ELF-1 (cell line): Measurements from ENCODE around the gene ZFP36L2.
A peak's percentile ranks its signal among the peaks of the same experiment; 100 is the strongest.

Experiments
- DNase-seq: peaks from one replicate; pipeline ENCODE4 v3.0.0-alpha.2; 2016; ENCODE audit warnings: low read depth, low spot score

Gene ZFP36L2

GRCh38 chr2:43186679-43187374 lies 39.6 kb downstream of the ZFP36L2 start:
- peak; percentile 94 for DNase-seq

- DNase-seq, result no peak
Observed at GRCh38 chr2:43186321-43186678, 40.1 kb downstream of the ZFP36L2 start.

- DNase-seq, result peak; percentile 54
Observed at GRCh38 chr2:43185146-43185545, 41.3 kb downstream of the ZFP36L2 start.

DNA sequence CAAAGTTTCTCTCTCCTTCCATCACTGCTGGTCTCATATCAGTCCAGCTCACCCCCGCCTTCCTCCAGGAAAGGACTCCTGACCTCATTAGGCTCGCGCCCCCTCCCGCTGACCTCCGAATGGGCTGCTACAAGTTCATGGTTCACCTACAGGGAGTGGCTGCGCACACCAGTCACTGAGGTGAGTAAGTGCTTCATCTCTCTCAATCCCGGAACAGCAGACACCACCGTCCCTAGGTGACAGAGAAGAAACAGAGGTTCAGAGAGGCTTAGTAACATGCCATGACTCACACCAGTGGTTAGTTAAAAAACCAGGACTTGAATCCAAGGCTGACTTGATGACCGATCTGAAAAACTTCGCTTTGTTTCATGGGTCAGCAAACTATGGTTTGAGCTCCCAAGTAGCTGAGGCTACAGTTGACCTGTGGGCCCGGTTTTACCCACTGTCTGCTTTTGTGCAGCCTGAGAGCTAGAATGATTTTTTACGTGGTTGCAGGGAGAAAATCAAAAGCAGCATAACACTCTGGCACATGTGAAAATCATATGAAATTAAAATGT lies 42.0 kb downstream of the ZFP36L2 start:
- peak; percentile 67 for DNase-seq

GRCh38 chr2:43183743-43184142 lies 42.7 kb downstream of the ZFP36L2 start:
- DNase-seq, result peak; percentile 68

DNA sequence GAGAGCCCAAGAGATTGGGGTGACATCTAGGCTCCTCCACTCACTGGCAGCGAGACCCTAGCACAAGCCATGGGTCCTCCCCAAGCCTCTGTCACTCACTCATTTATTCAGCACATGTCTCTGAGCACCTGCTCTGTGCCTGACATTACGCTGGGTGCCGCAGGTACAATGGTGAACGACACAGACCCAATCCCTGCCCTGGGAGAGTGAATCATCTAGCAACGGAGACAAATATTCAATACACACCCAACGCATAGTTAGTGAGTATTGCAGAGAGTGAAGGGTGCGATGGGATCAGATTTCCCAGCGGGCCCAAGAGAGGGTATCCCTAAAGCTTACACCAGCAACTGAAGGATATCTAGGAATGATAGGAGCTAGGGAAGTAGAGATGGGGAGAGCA lies 45.5 kb downstream of the ZFP36L2 start:
- no peak for DNase-seq

GRCh38 chr2:43179942-43180341 lies 46.5 kb downstream of the ZFP36L2 start:
- peak; percentile 45 for DNase-seq

DNA sequence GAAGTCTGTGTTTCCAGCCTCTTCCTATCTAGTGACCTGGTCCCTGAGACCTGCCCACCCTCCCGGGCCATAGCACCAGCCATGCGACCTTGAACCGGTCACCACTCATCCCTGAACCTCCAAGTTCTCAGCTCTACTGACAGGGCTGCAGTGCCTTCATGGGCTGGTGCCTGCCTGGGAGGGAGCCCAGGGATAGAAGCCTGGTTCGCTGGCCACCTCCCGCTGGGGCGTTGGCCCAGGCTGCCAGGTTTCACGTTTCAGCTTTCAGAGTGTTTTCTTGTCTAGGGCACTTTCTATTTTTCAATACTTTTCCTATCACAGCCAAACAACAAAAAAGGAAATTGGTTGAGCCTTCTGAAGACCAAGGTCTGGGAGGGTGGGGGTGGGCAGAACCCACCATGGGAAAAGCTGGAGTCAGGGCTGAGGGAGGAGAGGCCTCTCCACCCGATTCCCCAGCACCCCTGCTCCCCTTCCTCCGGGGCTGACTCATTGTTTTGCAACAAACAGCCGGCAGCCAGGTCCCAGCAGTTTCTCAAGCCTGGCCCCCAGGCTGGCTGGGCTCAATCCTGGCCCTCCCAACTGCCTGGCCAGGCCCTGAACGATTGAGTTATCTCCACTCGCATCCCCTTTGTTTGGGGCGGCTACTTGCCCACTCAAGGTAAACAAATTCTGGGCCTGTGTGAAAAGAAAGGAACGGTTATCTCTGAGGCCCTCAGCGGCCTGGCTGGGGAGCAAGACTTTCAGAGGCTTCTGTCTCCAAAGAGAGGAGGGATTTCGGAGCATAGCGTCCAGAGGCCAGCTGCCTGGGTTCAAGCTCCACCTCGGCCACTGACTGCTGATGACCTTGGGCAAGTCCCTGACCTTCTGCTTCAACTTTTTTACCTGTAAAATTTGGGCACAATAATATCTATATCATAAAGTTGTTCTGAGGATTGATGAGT lies 47.5 kb downstream of the ZFP36L2 start:
- DNase-seq, result peak; percentile 96

DNA sequence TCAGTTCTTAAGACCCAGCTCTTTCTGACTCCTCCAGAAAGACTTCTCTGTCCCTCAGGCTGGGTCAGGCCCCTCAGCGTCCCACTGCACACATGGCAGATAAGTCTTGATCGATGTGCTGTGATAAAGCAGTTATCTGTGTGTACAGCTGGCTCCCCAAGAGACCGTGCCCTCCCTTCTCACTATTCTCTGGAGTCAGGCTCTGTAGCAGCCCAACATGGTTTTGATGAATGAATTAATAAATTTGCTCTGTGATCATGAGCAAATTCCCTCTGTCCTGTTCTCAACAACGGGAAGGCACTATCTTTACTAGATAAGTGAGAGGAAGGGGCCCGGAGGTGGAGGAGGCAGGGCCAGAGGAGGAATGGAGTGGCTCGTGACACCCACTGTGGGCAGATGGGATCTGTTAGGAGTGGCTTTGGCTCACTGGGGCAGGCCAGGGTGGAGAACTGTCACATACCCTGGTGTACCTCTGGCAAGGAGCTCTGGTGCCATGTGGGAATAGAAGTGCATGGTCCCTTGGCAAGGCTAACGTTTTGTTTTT lies 48.3 kb downstream of the ZFP36L2 start:
- no peak for DNase-seq

GRCh38 chr2:43176449-43176848 lies 50.0 kb downstream of the ZFP36L2 start:
- DNase-seq, result no peak

DNA sequence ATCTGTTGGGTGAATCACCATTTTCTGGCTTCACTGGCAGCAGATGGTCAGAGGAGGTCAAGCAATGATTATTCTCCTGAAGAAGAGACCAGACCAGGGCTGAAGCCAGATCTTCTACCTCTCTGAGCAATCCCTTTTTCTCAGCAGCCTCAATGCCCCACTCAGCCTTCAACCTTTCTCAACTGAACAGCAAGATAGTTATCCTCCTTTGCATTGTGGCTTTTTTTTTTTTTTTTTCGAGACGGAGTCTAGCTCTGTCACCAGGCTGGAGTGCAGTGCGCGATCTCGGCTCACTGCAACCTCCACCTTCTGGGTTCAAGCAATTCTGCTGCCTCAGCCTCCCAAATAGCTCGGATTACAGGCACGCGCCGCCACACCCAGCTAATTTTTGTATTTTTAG lies 50.5 kb downstream of the ZFP36L2 start:
- DNase-seq, result no peak

DNA sequence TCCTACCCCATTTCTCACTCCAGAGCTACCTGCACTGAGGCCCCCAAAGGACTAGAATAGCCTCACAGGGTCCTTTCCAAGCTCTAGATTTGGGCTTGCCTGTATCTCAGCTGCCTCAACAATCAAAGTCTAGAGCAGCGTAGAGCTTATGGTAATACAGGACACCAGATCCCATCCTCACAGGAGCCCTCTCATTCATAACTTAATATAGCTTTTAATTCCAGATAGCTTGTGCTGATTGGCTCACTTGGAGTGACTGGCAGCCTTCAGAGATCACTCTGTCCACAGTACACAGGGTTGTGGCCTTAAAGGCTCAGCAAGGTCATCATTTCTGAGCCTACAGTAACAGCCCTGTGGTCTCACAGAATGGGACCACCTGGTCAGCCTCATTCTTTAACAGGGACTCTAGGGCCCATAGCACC lies 51.4 kb downstream of the ZFP36L2 start:
- DNase-seq, result no peak

DNA sequence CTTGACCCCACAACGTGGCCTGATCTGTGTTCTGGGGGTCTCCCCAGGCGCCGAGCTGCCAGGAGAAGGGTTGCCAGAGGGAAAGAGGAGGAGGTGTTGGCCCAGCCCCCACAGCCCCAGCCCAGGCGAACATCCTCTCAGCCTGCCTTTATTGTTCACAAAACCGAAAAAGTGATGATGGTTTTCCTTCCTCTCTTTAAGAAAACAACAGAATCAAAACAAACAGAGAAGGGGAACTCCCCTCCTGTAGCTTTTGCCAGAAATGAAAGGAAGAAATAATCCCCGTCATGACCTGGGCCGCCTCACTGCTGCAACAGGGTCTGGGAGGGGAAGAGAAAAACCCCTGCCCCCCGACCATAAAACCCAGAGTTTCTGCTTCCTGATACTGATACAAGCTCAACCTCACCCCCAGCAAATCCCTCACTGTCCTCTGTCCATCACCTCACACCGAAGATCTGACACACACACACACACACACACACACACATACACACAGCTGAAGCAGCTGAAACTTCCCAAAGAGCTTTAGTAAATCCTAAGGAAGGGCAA lies 52.0 kb downstream of the ZFP36L2 start:
- DNase-seq, result no peak
